ENCODE measurements around the gene ARHGAP9.
A peak's percentile ranks its signal among the peaks of the same experiment; 100 is the strongest.
"Not testable (repeated sequence)": the region's sequence is repeated elsewhere in the genome, so short reads cannot be mapped to it uniquely, and the experiment has no call there.

ARHGAP9 gene

GRCh38 chr12:57479376-57480115 lies at the start of gene ARHGAP9:
TSS of gene ARHGAP9 (minus strand) at chr12:57479866. CDS start at chr12:57479406, 460 bp downstream.
- DNase-seq (ENCODE audit: low spot score): no peak

- no peak for DNase-seq (ENCODE audit: low spot score)
These were observed 49.3 kb upstream of the ARHGAP9 start for GRCh38 chr12:57528831-57529555.

- no peak for DNase-seq (ENCODE audit: low spot score)
These were observed 48.5 kb upstream of the ARHGAP9 start for GRCh38 chr12:57528176-57528575.

- no peak for DNase-seq (ENCODE audit: low spot score)
These were observed 47.5 kb upstream of the ARHGAP9 start for GRCh38 chr12:57527184-57527583.

GRCh38 chr12:57526477-57527126 lies 46.9 kb upstream of the ARHGAP9 start:
- DNase-seq (ENCODE audit: low spot score): no peak

- no peak for DNase-seq (ENCODE audit: low spot score)
These were observed 46.1 kb upstream of the ARHGAP9 start for GRCh38 chr12:57525615-57526383.

GRCh38 chr12:57524814-57525614 lies 45.3 kb upstream of the ARHGAP9 start:
- DNase-seq (ENCODE audit: low spot score): no peak

- DNase-seq (ENCODE audit: low spot score): no peak
These were observed 44.3 kb upstream of the ARHGAP9 start for GRCh38 chr12:57523706-57524614.

GRCh38 chr12:57522887-57523705 lies 43.4 kb upstream of the ARHGAP9 start:
- DNase-seq (ENCODE audit: low spot score): peak; percentile 41

GRCh38 chr12:57522011-57522886 lies 42.6 kb upstream of the ARHGAP9 start, which contains the start of gene MBD6:
TSS of gene MBD6 (plus strand) at chr12:57522824. CDS start at chr12:57524304, 1,480 bp downstream.
- peak; percentile 92 for DNase-seq (ENCODE audit: low spot score)

GRCh38 chr12:57521525-57522010 lies 41.9 kb upstream of the ARHGAP9 start:
- no peak for DNase-seq (ENCODE audit: low spot score)

- DNase-seq (ENCODE audit: low spot score): peak; percentile 99
These were observed 40.6 kb upstream of the ARHGAP9 start, which contains the start of gene DDIT3 for GRCh38 chr12:57520053-57520818. TSS of gene DDIT3 (minus strand) at chr12:57520514. CDS start at chr12:57517406, 3,108 bp downstream.

- peak; percentile 44 for DNase-seq (ENCODE audit: low spot score)
These were observed 40.1 kb upstream of the ARHGAP9 start for GRCh38 chr12:57519796-57520052.

GRCh38 chr12:57518920-57519795 lies 39.5 kb upstream of the ARHGAP9 start:
- peak; percentile 51 for DNase-seq (ENCODE audit: low spot score)

GRCh38 chr12:57518176-57518919 lies 38.7 kb upstream of the ARHGAP9 start:
- DNase-seq (ENCODE audit: low spot score): no peak

- not testable (repeated sequence) for DNase-seq (ENCODE audit: low spot score)
These were observed 38.1 kb upstream of the ARHGAP9 start for GRCh38 chr12:57517718-57518117.
